ENCODE data around the gene TMEM198.
A peak's percentile ranks its signal among the peaks of the same experiment; 100 is the strongest.

The TMEM198 gene

GRCh38 chr2:219567131-219567530 lies 23.3 kb downstream of the TMEM198 start:
- no peak for TF ChIP-seq ZFX (IDR thresholded peaks at IDR 0.05; ENCODE audit: borderline replicate concordance)
- TF ChIP-seq CTCF (IDR thresholded peaks at IDR 0.05) = no peak
- no peak overlapping the region for H3K27ac ChIP-seq

- H3K27ac ChIP-seq = no peak overlapping the region
- TF ChIP-seq CTCF (IDR thresholded peaks at IDR 0.05) = no peak
- TF ChIP-seq ZFX (IDR thresholded peaks at IDR 0.05; ENCODE audit: borderline replicate concordance) = no peak
Measured at GRCh38 chr2:219567791-219568361, 24.0 kb downstream of the TMEM198 start.

GRCh38 chr2:219569041-219569440 lies 25.2 kb downstream of the TMEM198 start:
- no peak overlapping the region for H3K27ac ChIP-seq
- no peak for TF ChIP-seq CTCF (IDR thresholded peaks at IDR 0.05)
- no peak for TF ChIP-seq ZFX (IDR thresholded peaks at IDR 0.05; ENCODE audit: borderline replicate concordance)

- no peak for TF ChIP-seq ZFX (IDR thresholded peaks at IDR 0.05; ENCODE audit: borderline replicate concordance)
- TF ChIP-seq CTCF (IDR thresholded peaks at IDR 0.05) = no peak
- H3K27ac ChIP-seq = no peak overlapping the region
Measured at GRCh38 chr2:219569635-219570034, 25.8 kb downstream of the TMEM198 start.

- peak overlapping the region; percentile 32; the same call in 1 of the 2 replicates for H3K27ac ChIP-seq
- no peak for TF ChIP-seq ZFX (IDR thresholded peaks at IDR 0.05; ENCODE audit: borderline replicate concordance)
- TF ChIP-seq CTCF (IDR thresholded peaks at IDR 0.05) = peak; percentile 25; the same call in 1 of the 2 replicates
Measured at GRCh38 chr2:219570194-219570923, 26.5 kb downstream of the TMEM198 start.

GRCh38 chr2:219570924-219571310 lies 27.1 kb downstream of the TMEM198 start:
- TF ChIP-seq CTCF (IDR thresholded peaks at IDR 0.05) (no peak), ZFX (IDR thresholded peaks at IDR 0.05; ENCODE audit: borderline replicate concordance) (no peak)
- H3K27ac ChIP-seq = peak overlapping the region; percentile 32; the same call in 1 of the 2 replicates
